Epidermal melanocyte (primary cell): ENCODE measurements around the gene TEKT1.

Source experiments
- DNase-seq: peaks from one replicate; pipeline ENCODE4 v3.0.0; 2011; ENCODE audit warnings: low spot score; ENCODE audit not compliant: insufficient read length

Gene TEKT1

DNA sequence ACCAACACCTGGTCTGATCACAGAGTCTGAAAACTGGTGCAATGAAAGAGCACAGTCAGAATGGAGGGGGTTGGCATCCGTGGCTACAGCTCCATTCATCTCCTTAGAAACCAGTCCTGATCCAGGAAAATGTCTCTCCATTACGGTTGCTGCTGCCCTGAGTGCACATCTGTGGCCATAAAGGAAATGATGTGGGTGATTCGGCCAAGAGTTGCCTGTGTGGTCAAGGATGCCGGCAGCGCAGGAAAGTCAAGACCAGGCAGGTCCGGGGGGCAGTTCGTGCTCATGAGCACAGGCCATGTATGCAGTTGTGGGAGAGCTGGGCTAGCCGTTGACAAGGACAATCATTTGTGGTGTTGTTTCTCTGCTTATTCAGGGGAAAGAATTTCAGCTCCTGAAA lies 69.8 kb downstream of the TEKT1 start:
- DNase-seq, result no peak

DNA sequence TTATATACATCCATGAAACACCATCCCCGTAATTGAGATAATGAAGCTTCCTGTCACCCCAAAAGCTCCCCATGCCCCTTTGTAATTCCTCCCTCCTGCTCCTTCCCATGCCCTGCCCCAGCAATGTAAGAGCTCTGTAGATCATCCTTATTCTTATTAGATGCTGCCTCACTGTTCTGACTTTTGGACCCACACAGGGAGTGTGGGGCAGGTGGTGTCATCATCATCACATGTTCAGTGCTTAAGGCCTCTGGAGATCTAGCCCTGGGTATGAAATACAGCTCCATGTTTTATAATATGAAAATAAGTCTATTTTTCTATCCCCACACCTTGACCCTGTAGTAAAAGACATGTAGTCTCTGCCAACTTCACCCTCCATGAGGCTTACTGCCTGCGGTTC lies 73.8 kb downstream of the TEKT1 start:
- DNase-seq, result no peak

DNA sequence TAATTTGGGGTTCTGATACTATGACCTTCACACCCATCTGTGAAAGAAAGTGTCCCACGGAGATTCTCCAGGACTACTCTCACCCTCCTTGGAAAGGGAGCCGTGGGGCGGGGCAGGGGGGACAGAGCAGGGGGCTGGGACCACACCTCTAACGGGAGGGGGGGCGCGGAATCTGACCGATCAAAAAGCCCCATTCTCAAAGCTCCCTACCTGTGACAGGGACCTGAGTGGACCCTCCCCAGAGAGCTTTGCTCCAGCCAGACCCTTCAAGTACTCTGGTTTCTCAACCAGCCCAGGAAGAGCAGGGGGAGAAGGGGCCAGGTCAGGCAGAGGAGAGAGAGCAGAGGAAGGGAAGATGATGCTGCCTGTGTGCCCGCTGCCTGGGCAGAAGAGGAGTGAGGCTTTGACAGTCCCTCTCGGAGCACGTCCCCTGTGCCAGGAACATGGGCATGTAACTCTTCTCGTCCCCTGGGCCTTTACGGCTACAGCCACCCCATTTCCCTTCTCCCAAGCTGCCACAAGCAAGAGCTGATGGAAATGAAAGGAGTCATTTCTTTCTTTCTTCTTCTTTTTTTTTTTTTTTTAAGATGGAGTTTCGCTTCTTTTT lies 75.0 kb downstream of the TEKT1 start:
- no peak for DNase-seq

DNA sequence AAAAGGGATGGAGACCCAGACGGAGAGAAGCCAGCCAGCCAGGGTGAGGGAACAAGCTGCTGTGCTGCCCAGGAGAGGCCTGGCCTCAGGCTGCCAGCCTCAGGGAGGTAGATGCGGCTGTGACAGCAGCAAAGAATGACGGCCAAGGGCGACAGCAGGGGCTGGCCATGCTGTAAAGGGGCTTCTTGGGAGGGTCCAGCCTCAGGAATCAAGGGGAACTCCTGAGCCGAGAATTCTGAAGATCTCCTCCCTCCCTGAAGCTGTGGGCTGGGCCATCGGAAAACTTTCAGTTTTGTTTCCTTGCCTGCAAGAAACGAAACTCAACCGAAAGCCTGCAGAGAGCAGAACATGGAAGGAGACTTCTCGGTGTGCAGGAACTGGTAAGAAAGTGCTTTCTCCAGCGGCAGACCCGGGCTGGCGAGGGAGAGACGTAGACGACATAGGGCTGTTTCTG lies 75.8 kb downstream of the TEKT1 start, which contains the start of gene XAF1:
XAF1 (plus strand) TSS at position 316 of the 454 bp plus-strand sequence; CDS start at position 349, 33 bp downstream.
- DNase-seq, result no peak

DNA sequence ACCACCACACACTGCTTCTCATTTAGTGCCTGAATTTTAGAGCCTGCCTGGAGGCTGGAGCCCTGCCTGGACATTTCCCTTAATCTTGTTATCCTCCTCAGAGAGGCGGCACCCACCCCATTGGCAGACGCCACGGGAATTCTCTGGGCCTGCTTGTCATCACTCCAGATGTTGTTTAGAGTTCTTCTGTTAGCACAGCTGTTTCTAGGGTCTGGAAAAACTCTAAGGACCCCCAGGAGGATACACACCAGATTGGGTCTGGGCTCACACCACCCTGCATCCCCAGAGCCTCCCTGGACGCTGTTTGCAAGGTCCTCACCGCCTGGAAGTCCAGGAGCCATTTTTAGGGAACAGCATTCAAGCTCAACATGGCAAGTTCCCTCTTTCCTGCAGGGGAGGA lies 76.2 kb downstream of the TEKT1 start:
- no peak for DNase-seq

DNA sequence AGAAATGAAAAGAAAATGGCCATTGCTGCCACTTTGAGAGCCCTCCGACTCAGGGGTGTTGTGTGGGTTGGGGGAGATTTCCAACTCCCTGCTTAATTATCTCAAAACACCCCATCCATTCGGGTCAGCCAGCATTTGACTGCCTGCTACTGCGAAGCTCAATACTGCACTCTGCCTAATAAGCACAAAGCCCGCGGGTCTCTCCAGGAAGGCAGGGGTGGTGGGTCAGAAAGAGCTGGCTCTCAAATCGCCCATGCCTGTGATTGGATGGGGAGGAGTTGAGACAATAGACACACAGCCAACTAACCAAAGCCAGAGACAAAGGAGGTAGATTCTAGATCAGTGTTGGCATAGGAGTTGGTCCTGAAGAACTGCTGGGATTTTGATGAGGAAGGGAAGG lies 78.0 kb downstream of the TEKT1 start:
- DNase-seq, result no peak

DNA sequence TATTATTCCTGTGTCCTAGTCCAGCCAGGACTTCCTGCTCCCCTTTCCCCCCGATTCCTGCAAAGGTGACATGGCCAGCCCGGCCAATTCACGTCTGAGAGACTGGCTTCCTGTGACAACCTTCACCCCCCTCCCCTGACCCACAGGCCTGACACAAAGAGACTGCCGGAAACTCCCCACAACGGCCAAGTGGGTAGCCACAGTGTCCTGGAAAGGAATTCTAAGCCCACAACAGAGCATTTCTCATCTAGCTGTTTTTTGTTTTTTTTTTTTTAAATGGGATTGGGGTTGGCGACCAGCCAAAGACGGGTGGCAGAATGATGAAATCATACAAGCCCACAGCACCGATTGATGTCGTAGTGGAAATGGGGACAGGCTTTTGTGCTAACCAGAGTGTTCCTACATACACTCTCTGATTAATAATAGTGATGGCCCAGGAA lies 78.5 kb downstream of the TEKT1 start:
- peak; percentile 27 for DNase-seq

DNA sequence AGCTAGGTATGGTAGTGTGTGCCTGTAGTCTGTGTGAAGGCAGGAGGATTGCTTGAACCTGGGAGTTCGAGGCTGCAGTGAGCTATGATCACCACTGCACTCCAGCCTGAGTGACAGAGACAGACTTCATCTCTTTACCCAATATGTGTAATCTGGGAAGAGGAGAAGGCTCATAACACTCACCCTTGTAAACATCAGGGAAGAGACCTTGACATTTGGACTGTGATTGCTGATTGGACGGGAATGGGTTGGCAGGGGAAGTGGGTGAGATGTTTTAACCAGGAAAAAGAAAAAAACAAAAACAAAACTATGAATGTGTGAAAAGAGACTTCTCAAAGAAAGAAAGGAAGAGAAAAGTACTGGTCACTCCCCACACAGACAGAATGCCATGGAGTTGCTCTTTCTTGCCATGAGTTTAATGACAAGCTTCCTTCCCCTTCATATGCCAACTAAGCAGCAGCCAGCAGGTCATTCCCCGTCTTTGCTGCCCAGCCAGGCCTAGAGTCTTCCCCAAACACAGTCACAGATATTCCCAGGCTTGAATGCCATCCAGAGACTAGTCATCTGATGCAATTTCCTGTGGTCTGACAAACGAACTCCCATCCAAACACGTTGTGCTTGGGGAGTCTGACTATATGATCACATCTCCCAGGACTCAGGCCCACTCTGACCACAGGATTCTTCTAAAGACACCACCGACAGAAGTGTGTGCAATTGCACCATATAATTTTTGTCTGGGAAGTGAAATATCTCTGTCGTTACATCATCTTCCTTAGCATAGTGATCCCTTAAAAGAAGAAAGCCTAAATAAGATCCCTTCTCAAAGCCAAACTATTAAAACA lies 79.2 kb downstream of the TEKT1 start:
- DNase-seq, result peak; percentile 80

DNA sequence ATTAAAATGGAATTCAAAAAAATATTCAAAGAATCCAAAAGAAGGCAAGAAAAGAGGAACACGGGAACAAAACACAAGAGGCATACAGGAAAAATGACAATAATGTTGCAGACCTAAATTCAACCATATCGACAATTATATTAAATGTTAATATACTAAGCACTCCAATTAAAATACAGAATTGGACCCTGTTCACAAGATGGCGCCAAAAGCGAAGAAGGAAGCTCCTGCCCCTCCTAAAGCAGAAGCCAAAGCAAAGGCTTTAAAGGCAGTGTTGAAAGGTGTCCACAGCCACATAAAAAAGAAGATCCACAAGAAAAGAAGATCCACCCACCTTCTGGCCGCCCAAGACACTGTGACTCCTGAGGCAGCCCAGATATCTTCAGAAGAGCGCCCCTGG lies 82.0 kb downstream of the TEKT1 start:
- no peak for DNase-seq

DNA sequence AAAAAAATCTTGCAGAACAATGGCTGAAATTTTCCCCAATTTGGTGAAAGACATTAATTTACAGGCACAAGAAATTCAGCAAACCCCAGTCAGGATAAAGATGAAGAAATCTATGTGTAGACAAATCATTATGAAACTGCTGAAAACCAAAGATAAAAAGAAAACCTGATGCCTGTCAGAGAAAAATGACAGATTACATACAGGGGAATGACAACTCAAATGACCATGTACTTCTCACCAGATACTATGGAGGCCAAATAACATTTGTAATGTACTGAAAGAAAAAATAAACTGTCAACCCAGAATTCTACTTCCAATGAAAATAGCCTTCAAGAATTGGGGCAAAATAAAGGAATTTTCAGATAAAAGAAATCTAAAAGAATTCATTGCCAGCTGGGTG lies 82.9 kb downstream of the TEKT1 start:
- DNase-seq, result no peak
